MM.1S (cell line): Measurements from ENCODE around the gene EFNB3.

ENCODE experiments used
- DNase-seq: peaks from one replicate; pipeline ENCODE4 v3.0.0-alpha.2; 2015
- H2AFZ ChIP-seq: fragments of 300-600 bp; sonication (generic); 2 replicates; pipeline ENCODE4 v1.6.0; 2016; ENCODE audit warnings: antibody characterized with exemption, low read length
- H3F3A ChIP-seq: fragments of 300-600 bp; sonication (generic); 2 replicates; pipeline ENCODE4 v1.6.1; 2016; ENCODE audit warnings: mild to moderate bottlenecking, antibody characterized with exemption, low read length, moderate library complexity, mixed read lengths; ENCODE audit not compliant: insufficient read depth
- H3K27ac ChIP-seq: fragments of 300-600 bp; sonication (generic); 2 replicates; pipeline ENCODE4 v1.5.1; 2016; ENCODE audit warnings: mild to moderate bottlenecking, low read length
- H3K27me3 ChIP-seq: fragments of 300-600 bp; sonication (generic); replicated peaks from 2 replicates; pipeline ENCODE4 v1.6.0; 2016; ENCODE audit warnings: low read length; ENCODE audit not compliant: insufficient read depth
- H3K36me3 ChIP-seq: fragments of 300-600 bp; sonication (generic); replicated peaks from 2 replicates; pipeline ENCODE4 v1.6.1; 2016; ENCODE audit warnings: mild to moderate bottlenecking, low read length, mixed read lengths; ENCODE audit not compliant: insufficient read depth
- H3K4me1 ChIP-seq: fragments of 300-600 bp; sonication (generic); 2 replicates; pipeline ENCODE4 v1.6.1; 2016; ENCODE audit warnings: low read length, mixed read lengths
- H3K4me2 ChIP-seq: fragments of 300-600 bp; sonication (generic); 2 replicates; pipeline ENCODE4 v1.6.0; 2016; ENCODE audit warnings: low read depth, low read length
- H3K4me3 ChIP-seq: fragments of 300-600 bp; sonication (generic); 2 replicates; pipeline ENCODE4 v1.5.1; 2016; ENCODE audit warnings: low read length, mixed read lengths
- H3K79me2 ChIP-seq: fragments of 300-600 bp; sonication (generic); 2 replicates; pipeline ENCODE4 v1.6.1; 2016; ENCODE audit warnings: mixed run types, low read length, mixed read lengths
- H3K9ac ChIP-seq: fragments of 300-600 bp; sonication (generic); 2 replicates; pipeline ENCODE4 v1.6.1; 2016; ENCODE audit warnings: low read length, mixed read lengths
- H3K9me2 ChIP-seq: fragments of 300-600 bp; sonication (generic); replicated peaks from 2 replicates; pipeline ENCODE4 v1.6.1; 2016; ENCODE audit warnings: mild to moderate bottlenecking, low read length, mixed read lengths; ENCODE audit not compliant: insufficient read depth
- H3K9me3 ChIP-seq: fragments of 300-600 bp; sonication (generic); replicated peaks from 2 replicates; pipeline ENCODE4 v1.6.1; 2016; ENCODE audit warnings: mild to moderate bottlenecking, low read length, mixed read lengths; ENCODE audit not compliant: insufficient read depth
- H4K20me1 ChIP-seq: fragments of 300-600 bp; sonication (generic); 2 replicates; pipeline ENCODE4 v1.6.1; 2016; ENCODE audit warnings: mild to moderate bottlenecking, low read length, moderate library complexity, mixed read lengths; ENCODE audit not compliant: insufficient read depth
- EZH2 ChIP-seq: fragments of 300-600 bp; sonication (generic); optimal IDR thresholded peaks from 2 replicates; pipeline ENCODE3; 2017; ENCODE audit warnings: low read depth, mild to moderate bottlenecking, antibody characterized with exemption, low read length, mixed read lengths
- EZH2phosphoT487 ChIP-seq: fragments of 300-600 bp; sonication (generic); IDR thresholded peaks from 2 replicates; pipeline ENCODE4 v1.6.1; 2018; ENCODE audit warnings: antibody characterized with exemption, low read length
- TF ChIP-seq, protein P1 (sequence below): fragments of 300-600 bp; sonication (generic); IDR thresholded peaks from 2 replicates; pipeline ENCODE4 v1.5.1; 2016; ENCODE audit warnings: antibody characterized with exemption, low read length, mixed read lengths

EFNB3 gene

DNA sequence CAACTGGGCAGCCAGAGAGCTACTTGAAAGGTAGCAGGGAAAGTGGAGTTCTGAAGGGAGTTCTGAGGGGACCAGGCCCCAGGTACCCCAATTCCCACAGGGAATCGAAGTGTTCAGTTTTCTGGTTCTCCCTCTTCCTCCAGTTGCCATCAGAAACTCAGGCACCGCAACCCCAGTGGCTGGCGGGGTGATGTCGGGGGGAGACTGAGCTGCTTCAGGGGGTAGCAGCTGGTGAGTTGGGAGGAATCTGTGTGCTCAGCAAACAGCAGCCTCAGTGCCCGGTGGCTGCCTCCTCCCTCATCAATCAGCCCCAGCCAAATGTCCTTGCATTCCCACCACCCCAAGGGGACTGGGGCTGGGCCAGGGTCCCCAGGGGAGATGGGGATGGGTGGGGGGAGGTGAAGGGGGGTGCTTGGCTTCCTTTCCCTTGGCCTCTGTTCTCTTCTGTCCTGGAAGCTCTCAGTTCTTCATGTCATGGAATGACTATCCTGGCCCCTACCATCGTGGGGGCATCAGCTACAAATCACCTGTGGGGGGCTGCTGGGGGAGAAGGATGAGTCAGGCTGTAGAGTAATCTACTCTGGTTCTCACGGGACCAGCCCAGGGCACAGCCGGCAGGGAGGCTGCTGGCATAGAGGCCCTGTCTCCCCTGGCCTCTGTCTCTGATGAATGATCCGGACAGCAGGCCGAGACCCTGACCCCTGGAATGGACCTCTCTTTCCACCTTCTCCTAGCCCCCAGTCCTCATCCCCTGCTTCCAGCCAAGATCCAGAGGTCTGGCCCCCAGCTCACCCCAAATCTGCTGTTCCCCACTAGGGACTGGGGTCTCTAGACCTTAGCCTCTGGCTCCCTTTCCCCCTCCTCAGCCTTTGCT, 10.0 kb downstream of the EFNB3 start:
- Histone ChIP-seq H3K27me3 (peaks cover 91% of the 10 kb centered on the region), H3K9ac (no peak overlapping the region), H3K4me1 (peaks cover 6% of the 10 kb centered on the region; the same call in 1 of the 2 replicates), H3K9me3 (no peaks in the 10 kb centered on the region), H4K20me1 (no peaks in the 10 kb centered on the region), H3K9me2 (no peaks in the 10 kb centered on the region), H3K4me3 (no peak overlapping the region), H2AFZ (no peak overlapping the region), H3F3A (no peaks in the 10 kb centered on the region), H3K36me3 (no peaks in the 10 kb centered on the region), H3K79me2 (no peaks in the 10 kb centered on the region), H3K27ac (no peak overlapping the region), H3K4me2 (no peak overlapping the region)
- DNase-seq = no peak
- no peak for TF ChIP-seq EZH2phosphoT487

DNA sequence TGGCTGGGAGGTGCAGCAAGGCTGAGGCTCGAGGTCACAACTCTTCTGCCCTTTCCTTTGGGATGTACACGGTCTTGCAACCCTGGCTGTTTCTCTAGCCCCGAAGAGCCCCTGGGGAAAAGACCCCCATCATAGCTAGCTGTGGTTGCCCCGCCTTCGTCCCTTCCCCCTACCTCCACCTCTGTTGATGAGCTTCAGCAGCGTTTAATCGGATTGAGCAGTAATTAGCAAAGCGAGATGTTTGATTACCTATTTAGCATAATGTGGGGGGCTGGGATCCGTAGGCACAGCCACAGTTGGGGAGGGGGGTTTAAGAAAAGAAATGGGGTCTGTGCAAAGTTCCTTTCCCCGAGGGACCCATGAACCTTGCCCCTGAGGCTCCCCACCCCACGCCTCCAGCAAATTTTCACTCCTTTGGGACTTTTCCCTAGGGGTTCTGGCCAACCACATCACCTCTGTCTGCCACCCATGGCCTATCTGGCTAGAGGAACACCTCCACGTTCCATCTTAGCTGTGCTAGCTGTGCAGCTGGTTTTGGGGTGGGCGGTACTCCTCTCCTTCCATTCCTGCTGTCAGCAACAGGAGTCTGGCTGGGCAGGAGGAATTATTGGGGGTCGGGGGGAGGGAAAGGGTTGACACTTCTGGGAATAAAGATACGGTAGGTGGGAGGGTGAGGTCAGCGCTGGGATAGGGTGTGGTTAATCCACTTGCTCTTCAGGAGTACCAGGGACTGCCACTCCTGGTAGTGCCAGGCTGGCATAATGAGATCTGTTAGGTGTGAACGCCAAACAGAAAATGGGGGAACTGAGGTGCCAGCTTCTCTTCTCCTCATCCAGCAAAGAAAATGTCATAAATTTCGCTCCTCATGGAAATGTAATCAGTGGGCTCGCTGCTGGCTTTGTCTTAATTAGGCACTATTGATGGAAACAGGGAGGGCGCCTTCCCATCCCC, 11.2 kb downstream of the EFNB3 start:
- Histone ChIP-seq H4K20me1 (no peaks in the 10 kb centered on the region), H3K4me2 (peak overlapping the region; percentile 79; the same call in 1 of the 2 replicates), H3K9me3 (no peaks in the 10 kb centered on the region), H3K27me3 (peaks cover 97% of the 10 kb centered on the region), H3K79me2 (no peaks in the 10 kb centered on the region), H3F3A (no peaks in the 10 kb centered on the region), H3K9ac (no peak overlapping the region), H3K36me3 (no peaks in the 10 kb centered on the region), H2AFZ (no peak overlapping the region), H3K4me3 (0 out of 2 replicates have a peak overlapping the region, but pooled peaks have one; percentile 31), H3K4me1 (peaks cover 3% of the 10 kb centered on the region; the same call in 1 of the 2 replicates), H3K9me2 (no peaks in the 10 kb centered on the region), H3K27ac (no peak overlapping the region)
- TF ChIP-seq EZH2phosphoT487 (no peak), EZH2 (no peak)
- TF ChIP-seq, protein P1, sequence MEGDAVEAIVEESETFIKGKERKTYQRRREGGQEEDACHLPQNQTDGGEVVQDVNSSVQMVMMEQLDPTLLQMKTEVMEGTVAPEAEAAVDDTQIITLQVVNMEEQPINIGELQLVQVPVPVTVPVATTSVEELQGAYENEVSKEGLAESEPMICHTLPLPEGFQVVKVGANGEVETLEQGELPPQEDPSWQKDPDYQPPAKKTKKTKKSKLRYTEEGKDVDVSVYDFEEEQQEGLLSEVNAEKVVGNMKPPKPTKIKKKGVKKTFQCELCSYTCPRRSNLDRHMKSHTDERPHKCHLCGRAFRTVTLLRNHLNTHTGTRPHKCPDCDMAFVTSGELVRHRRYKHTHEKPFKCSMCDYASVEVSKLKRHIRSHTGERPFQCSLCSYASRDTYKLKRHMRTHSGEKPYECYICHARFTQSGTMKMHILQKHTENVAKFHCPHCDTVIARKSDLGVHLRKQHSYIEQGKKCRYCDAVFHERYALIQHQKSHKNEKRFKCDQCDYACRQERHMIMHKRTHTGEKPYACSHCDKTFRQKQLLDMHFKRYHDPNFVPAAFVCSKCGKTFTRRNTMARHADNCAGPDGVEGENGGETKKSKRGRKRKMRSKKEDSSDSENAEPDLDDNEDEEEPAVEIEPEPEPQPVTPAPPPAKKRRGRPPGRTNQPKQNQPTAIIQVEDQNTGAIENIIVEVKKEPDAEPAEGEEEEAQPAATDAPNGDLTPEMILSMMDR = no peak
- no peak for DNase-seq

DNA sequence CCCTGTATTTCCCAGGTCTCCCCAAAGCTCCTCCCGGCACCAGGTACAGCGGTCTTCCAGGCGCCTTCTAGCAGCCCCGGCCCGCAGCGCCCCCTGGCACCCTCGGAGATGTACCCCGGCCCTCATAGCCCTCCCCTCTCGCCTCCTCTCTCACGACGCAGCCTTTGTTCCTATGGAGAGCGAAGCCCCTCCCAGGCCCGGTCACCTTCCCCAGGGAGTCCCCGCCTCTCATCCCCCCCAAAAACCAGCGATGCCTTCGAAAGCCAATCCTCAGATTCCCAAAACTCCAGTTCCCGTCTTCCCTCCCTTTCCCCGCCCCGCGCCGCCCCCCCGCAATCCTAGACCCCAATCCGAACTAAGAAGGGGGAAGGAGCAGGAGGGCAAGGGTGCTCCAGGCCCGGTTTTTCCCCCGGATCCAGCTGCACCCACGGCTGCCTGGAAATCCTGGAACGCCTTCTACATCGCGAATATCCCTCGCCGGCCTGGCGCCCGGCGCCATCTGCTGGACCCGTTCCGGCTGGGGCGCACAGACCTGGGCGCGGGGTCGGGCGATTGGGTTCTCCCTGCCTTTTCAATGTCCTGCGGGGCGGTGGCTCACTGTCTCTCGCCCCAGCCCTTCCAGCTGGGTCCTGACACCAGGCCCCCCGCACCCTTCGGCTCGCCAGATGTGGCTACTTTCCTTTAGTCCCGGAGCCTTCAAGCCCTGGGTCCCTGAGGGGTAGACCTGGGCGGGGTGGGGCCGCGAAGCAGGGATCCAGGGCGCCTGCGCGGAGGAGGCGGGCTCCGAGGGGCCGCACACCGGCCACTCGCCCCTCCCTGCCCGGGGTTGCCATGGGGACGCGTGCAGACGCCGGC, 12.1 kb downstream of the EFNB3 start, which contains the start of gene DNAH2:
Gene DNAH2, plus strand, starts transcription at position 844 of the 855 bp plus-strand sequence. CDS start 1,991 bp downstream, outside the sequence.
- peaks cover 97% of the 10 kb centered on the region for H3K27me3 ChIP-seq
- no peaks in the 10 kb centered on the region for H3F3A ChIP-seq
- peaks cover 3% of the 10 kb centered on the region; the same call in 1 of the 2 replicates for H3K4me1 ChIP-seq
- no peak within 1 kb of the TSS for H3K9ac ChIP-seq
- peak within 1 kb of the TSS; percentile 31; the same call in 1 of the 2 replicates for H3K4me3 ChIP-seq
- H3K36me3 ChIP-seq = no peaks in the 10 kb centered on the region
- H3K9me2 ChIP-seq = no peaks in the 10 kb centered on the region
- TF ChIP-seq EZH2 = peak; percentile 35
- no peak for TF ChIP-seq EZH2phosphoT487
- TF ChIP-seq, protein P1 = peak; percentile 42
- H3K27ac ChIP-seq = no peak within 1 kb of the TSS
- H3K9me3 ChIP-seq = no peaks in the 10 kb centered on the region
- DNase-seq = no peak
- peak within 1 kb of the TSS; percentile 31; the same call in 1 of the 2 replicates for H2AFZ ChIP-seq
- H4K20me1 ChIP-seq = no peaks in the 10 kb centered on the region
- H3K79me2 ChIP-seq = no peaks in the 10 kb centered on the region
- peak within 1 kb of the TSS; percentile 79 for H3K4me2 ChIP-seq
